Esophagus (tissue), 2 donors: ENCODE measurements around the gene GPR141. TPM values are rescaled to one million over a fixed set of nuclear protein-coding genes. Genes with fewer than 3 reads are reported as not detected.

Experiments used
- H3K27ac ChIP-seq, 2 donors: one replicate each; pipeline ENCODE4 v1.5.1; 2013; ENCODE audit warnings: low read depth in 2 of 2, mild to moderate bottlenecking in 2 of 2, inconsistent platforms in 1 of 2, low read length in 1 of 2, moderate library complexity in 1 of 2
- H3K27me3 ChIP-seq, 2 donors: one replicate each; pipeline ENCODE4 v1.6.1; 2013; ENCODE audit warnings: low read length in 2 of 2, control low read depth in 1 of 2, mild to moderate bottlenecking in 1 of 2; ENCODE audit not compliant: insufficient read depth in 2 of 2, control insufficient read depth in 1 of 2
- H3K36me3 ChIP-seq, 2 donors: one replicate each; pipeline ENCODE4 v1.6.1; 2013; ENCODE audit warnings: low read length in 1 of 2; ENCODE audit not compliant: control insufficient read depth in 2 of 2, insufficient read depth in 2 of 2
- H3K4me1 ChIP-seq, 2 donors: one replicate each; pipeline ENCODE4 v1.6.1; 2013; ENCODE audit warnings: low read length in 1 of 2; ENCODE audit not compliant: control insufficient read depth in 2 of 2, insufficient read depth in 2 of 2
- H3K4me3 ChIP-seq, 2 donors: one replicate each; pipeline ENCODE4 v1.5.1; 2013; ENCODE audit warnings: low read length in 2 of 2, mild to moderate bottlenecking in 2 of 2, low read depth in 1 of 2, moderate library complexity in 1 of 2
- H3K9me3 ChIP-seq, 2 donors: one replicate each; pipeline ENCODE4 v1.6.1; 2013; ENCODE audit warnings: mild to moderate bottlenecking in 2 of 2, low read depth in 1 of 2, low read length in 1 of 2, moderate library complexity in 1 of 2; ENCODE audit not compliant: control insufficient read depth in 2 of 2, insufficient read depth in 1 of 2
- WGBS, 2 donors: extraction: QIAGEN DNeasy Blood & Tissue Kit; methylation state at CpG; one replicate each; pipeline ENCODE4 v1.1.7; 2013; 5-methylcytosine and 5-hydroxymethylcytosine counted together
- polyA plus RNA-seq, 2 donors: library from polyadenylated mRNA; stranded (reverse); fragments of 200-250 nt; gene quantifications; one replicate each; pipeline ENCODE4 v1.2.3, GENCODE V29; 2013
- donor health status: healthy with polysubstance abuse.
- donor health status: Bipolar disorder and iron deficiency.

GPR141 gene
- under 1 TPM; 0.20 to 0.35 TPM for polyA plus RNA-seq

GRCh38 chr7:37683246-37684120, at the start of gene GPR141:
TSS of gene GPR141 (plus strand) at chr7:37683766. CDS start at chr7:37740394, 56,628 bp downstream.
- Histone ChIP-seq H3K36me3 (no peaks in the 10 kb centered on the region), H3K27ac (no peak within 1 kb of the TSS), H3K4me3 (no peak within 1 kb of the TSS), H3K27me3 (no peaks in the 10 kb centered on the region), H3K4me1 (no peaks in the 10 kb centered on the region), H3K9me3 (no peaks in the 10 kb centered on the region)
- WGBS, 2 donors: 43 to 51% methylated on average over 2 of the region's 2 CpGs

- H3K4me1 ChIP-seq: no peaks in the 10 kb centered on the region
- no peaks in the 10 kb centered on the region for H3K36me3 ChIP-seq
- no peak overlapping the region for H3K27ac ChIP-seq
- no peak overlapping the region for H3K4me3 ChIP-seq
- peaks cover 0 to 5% of the 10 kb centered on the region in 2 donors for H3K9me3 ChIP-seq
- H3K27me3 ChIP-seq: no peaks in the 10 kb centered on the region
These were observed 48.2 kb upstream of the GPR141 start for GRCh38 chr7:37635346-37635745.

GRCh38 chr7:37642028-37642540, 41.5 kb upstream of the GPR141 start:
- Histone ChIP-seq H3K9me3 (peaks cover 0 to 3% of the 10 kb centered on the region in 2 donors), H3K4me1 (no peaks in the 10 kb centered on the region), H3K4me3 (no peak overlapping the region), H3K36me3 (no peaks in the 10 kb centered on the region), H3K27me3 (no peaks in the 10 kb centered on the region), H3K27ac (no peak overlapping the region)
- 74 to 77% methylated on average over 6 of the region's 6 CpGs for WGBS, 2 donors

- Histone ChIP-seq H3K36me3 (no peaks in the 10 kb centered on the region), H3K27ac (no peak overlapping the region), H3K4me1 (no peaks in the 10 kb centered on the region), H3K4me3 (no peak overlapping the region), H3K9me3 (peaks cover 0 to 3% of the 10 kb centered on the region in 2 donors), H3K27me3 (no peaks in the 10 kb centered on the region)
- WGBS, 2 donors: 67 to 75% methylated on average over 1 of the region's 1 CpG
These were observed 39.7 kb upstream of the GPR141 start for GRCh38 chr7:37643876-37644275.

GRCh38 chr7:37645282-37646050, 38.1 kb upstream of the GPR141 start:
- Histone ChIP-seq H3K4me3 (no peak overlapping the region), H3K36me3 (no peaks in the 10 kb centered on the region), H3K27ac (no peak overlapping the region), H3K27me3 (no peaks in the 10 kb centered on the region), H3K9me3 (peaks cover 0 to 3% of the 10 kb centered on the region in 2 donors), H3K4me1 (no peaks in the 10 kb centered on the region)
- 73 to 79% methylated on average over 7 of the region's 7 CpGs for WGBS, 2 donors

GRCh38 chr7:37656913-37657530, 26.5 kb upstream of the GPR141 start:
- H3K36me3 ChIP-seq: no peaks in the 10 kb centered on the region
- WGBS, 2 donors: 50 to 64% methylated on average over 1 of the region's 1 CpG
- peaks cover 0 to 2% of the 10 kb centered on the region in 2 donors for H3K9me3 ChIP-seq
- H3K27ac ChIP-seq: no peak overlapping the region
- no peaks in the 10 kb centered on the region for H3K4me1 ChIP-seq
- H3K27me3 ChIP-seq: no peaks in the 10 kb centered on the region
- no peak overlapping the region for H3K4me3 ChIP-seq

GRCh38 chr7:37657816-37658215, 25.8 kb upstream of the GPR141 start:
- Histone ChIP-seq H3K4me3 (no peak overlapping the region), H3K36me3 (no peaks in the 10 kb centered on the region), H3K4me1 (no peaks in the 10 kb centered on the region), H3K9me3 (peaks cover 0 to 2% of the 10 kb centered on the region in 2 donors), H3K27me3 (no peaks in the 10 kb centered on the region), H3K27ac (no peak overlapping the region)
- WGBS, 2 donors: 41 to 50% methylated on average over 1 of the region's 1 CpG

GRCh38 chr7:37659971-37660565, 23.5 kb upstream of the GPR141 start:
- Histone ChIP-seq H3K27ac (no peak overlapping the region), H3K9me3 (no peaks in the 10 kb centered on the region), H3K4me3 (no peak overlapping the region), H3K36me3 (no peaks in the 10 kb centered on the region), H3K27me3 (no peaks in the 10 kb centered on the region), H3K4me1 (no peaks in the 10 kb centered on the region)
- WGBS, 2 donors: 54 to 61% methylated on average over 2 of the region's 2 CpGs

- Histone ChIP-seq H3K4me1 (no peaks in the 10 kb centered on the region), H3K4me3 (no peak overlapping the region), H3K9me3 (no peaks in the 10 kb centered on the region), H3K36me3 (no peaks in the 10 kb centered on the region), H3K27ac (no peak overlapping the region), H3K27me3 (no peaks in the 10 kb centered on the region)
- 75 to 80% methylated on average over 4 of the region's 4 CpGs for WGBS, 2 donors
These were observed 23.0 kb upstream of the GPR141 start for GRCh38 chr7:37660614-37661013.
